Neural cell (in vitro differentiated cells): ENCODE data around the gene STK17B. TPM values are rescaled to one million over a fixed set of nuclear protein-coding genes. Genes with fewer than 3 reads are reported as not detected.

Source experiments
- H2AFZ ChIP-seq: fragments of 200-600, 300-800 bp; sonication (generic), shearing (Covaris generic); 2 replicates; pipeline ENCODE4 v1.6.0; 2014; ENCODE audit warnings: low read depth, mild to moderate bottlenecking, antibody characterized with exemption, low read length, moderate library complexity
- H3F3A ChIP-seq: fragments of 200-600 bp; shearing (Covaris generic); 2 replicates; pipeline ENCODE4 v1.6.1; 2016; ENCODE audit warnings: mild to moderate bottlenecking, moderate library complexity, mixed read lengths, antibody characterized with exemption, low read length; ENCODE audit not compliant: insufficient read depth, poor library complexity, severe bottlenecking
- H3K27ac ChIP-seq: fragments of 200-600, 300-800 bp; sonication (generic), shearing (Covaris generic); 2 replicates; pipeline ENCODE4 v1.5.1; 2014; ENCODE audit warnings: mild to moderate bottlenecking, low read length, moderate library complexity
- H3K27me3 ChIP-seq: fragments of 300-800, 200-600 bp; sonication (generic), shearing (Covaris generic); 2 replicates; pipeline ENCODE4 v1.6.0; 2014; ENCODE audit warnings: mild to moderate bottlenecking, low read depth, low read length, moderate library complexity; ENCODE audit not compliant: insufficient read depth
- H3K36me3 ChIP-seq: fragments of 300-800, 200-600 bp; sonication (generic), shearing (Covaris generic); 2 replicates; pipeline ENCODE4 v1.5.1; 2014; ENCODE audit warnings: mild to moderate bottlenecking, antibody characterized with exemption, low read length, moderate library complexity; ENCODE audit not compliant: insufficient read depth
- H3K4me2 ChIP-seq: fragments of 300-800, 200-600 bp; sonication (generic), shearing (Covaris generic); 2 replicates; pipeline ENCODE4 v1.6.0; 2014; ENCODE audit warnings: mild to moderate bottlenecking, low read length
- H3K4me3 ChIP-seq: fragments of 300-800, 200-600 bp; sonication (generic), shearing (Covaris generic); 2 replicates; pipeline ENCODE4 v1.5.1; 2014; ENCODE audit warnings: mild to moderate bottlenecking, low read length, moderate library complexity
- H3K79me2 ChIP-seq: fragments of 200-600 bp; shearing (Covaris generic); replicated peaks from 2 replicates; pipeline ENCODE4 v1.6.0; 2014; ENCODE audit warnings: mild to moderate bottlenecking, low read length, moderate library complexity; ENCODE audit not compliant: insufficient read depth
- H3K9ac ChIP-seq: fragments of 300-800, 200-600 bp; sonication (generic), shearing (Covaris generic); 2 replicates; pipeline ENCODE4 v1.6.1; 2016; ENCODE audit warnings: mild to moderate bottlenecking, low read length, mixed read lengths
- H3K9me2 ChIP-seq: fragments of 200-600 bp; shearing (Covaris generic); 2 replicates; pipeline ENCODE4 v1.6.1; 2016; ENCODE audit warnings: mild to moderate bottlenecking, low read length, mixed read lengths; ENCODE audit not compliant: insufficient read depth
- H3K9me3 ChIP-seq: fragments of 200-600, 300-800 bp; sonication (generic), shearing (Covaris generic); 2 replicates; pipeline ENCODE4 v1.6.1; 2016; ENCODE audit warnings: mild to moderate bottlenecking, mixed run types, low read length, moderate library complexity, mixed read lengths
- H4K20me1 ChIP-seq: fragments of 200-600 bp; shearing (Covaris generic); 2 replicates; pipeline ENCODE4 v1.6.1; 2016; ENCODE audit warnings: mild to moderate bottlenecking, mixed run types; ENCODE audit not compliant: insufficient read depth
- CTCF ChIP-seq: fragments of 450-650 bp; IDR thresholded peaks from 2 replicates; pipeline ENCODE4 v1.5.1; 2014; ENCODE audit warnings: antibody characterized with exemption, mild to moderate bottlenecking, moderate library complexity; ENCODE audit not compliant: poor library complexity, severe bottlenecking
- EP300 ChIP-seq: fragments of 450-650 bp; conservative IDR thresholded peaks from 2 replicates; pipeline ENCODE4 v1.6.1; 2014; ENCODE audit warnings: antibody characterized with exemption, mild to moderate bottlenecking, moderate library complexity; ENCODE audit not compliant: poor library complexity, severe bottlenecking
- EZH2 ChIP-seq: fragments of 200-600, 300-800 bp; shearing (Covaris generic), sonication (generic); IDR thresholded peaks from 2 replicates; pipeline ENCODE4 v1.6.1; 2014; ENCODE audit warnings: antibody characterized with exemption, low read length, borderline replicate concordance, mild to moderate bottlenecking; ENCODE audit not compliant: insufficient read depth, poor library complexity, severe bottlenecking
- MXI1 ChIP-seq: fragments of 450-650 bp; conservative IDR thresholded peaks from 2 replicates; pipeline ENCODE4 v1.6.1; 2014; ENCODE audit warnings: antibody characterized with exemption, mild to moderate bottlenecking; ENCODE audit not compliant: poor library complexity, severe bottlenecking
- POLR2AphosphoS5 ChIP-seq: IDR thresholded peaks from 2 replicates; pipeline ENCODE4 v1.6.1; 2012
- RAD21 ChIP-seq: fragments of 450-650 bp; conservative IDR thresholded peaks from 2 replicates; pipeline ENCODE4 v1.6.1; 2014; ENCODE audit warnings: antibody characterized with exemption, mild to moderate bottlenecking, moderate library complexity
- REST ChIP-seq: IDR thresholded peaks from 2 replicates; pipeline ENCODE4 v1.6.1; 2012; ENCODE audit warnings: borderline replicate concordance
- SMC3 ChIP-seq: fragments of 450-650 bp; conservative IDR thresholded peaks from 2 replicates; pipeline ENCODE4 v1.6.1; 2014; ENCODE audit warnings: antibody characterized with exemption, mild to moderate bottlenecking, moderate library complexity; ENCODE audit not compliant: poor library complexity
- TAF1 ChIP-seq: IDR thresholded peaks from 2 replicates; pipeline ENCODE4 v1.6.1; 2012; ENCODE audit warnings: low read depth
- polyA plus RNA-seq: library from polyadenylated mRNA; depleted of rRNA; stranded (reverse); fragments of >200 nt; gene quantifications from 2 replicates; pipeline ENCODE4 v1.2.3, GENCODE V29; 2014

Gene STK17B
- polyA plus RNA-seq, 1 donor from 2014 or later: 0.67 TPM

DNA sequence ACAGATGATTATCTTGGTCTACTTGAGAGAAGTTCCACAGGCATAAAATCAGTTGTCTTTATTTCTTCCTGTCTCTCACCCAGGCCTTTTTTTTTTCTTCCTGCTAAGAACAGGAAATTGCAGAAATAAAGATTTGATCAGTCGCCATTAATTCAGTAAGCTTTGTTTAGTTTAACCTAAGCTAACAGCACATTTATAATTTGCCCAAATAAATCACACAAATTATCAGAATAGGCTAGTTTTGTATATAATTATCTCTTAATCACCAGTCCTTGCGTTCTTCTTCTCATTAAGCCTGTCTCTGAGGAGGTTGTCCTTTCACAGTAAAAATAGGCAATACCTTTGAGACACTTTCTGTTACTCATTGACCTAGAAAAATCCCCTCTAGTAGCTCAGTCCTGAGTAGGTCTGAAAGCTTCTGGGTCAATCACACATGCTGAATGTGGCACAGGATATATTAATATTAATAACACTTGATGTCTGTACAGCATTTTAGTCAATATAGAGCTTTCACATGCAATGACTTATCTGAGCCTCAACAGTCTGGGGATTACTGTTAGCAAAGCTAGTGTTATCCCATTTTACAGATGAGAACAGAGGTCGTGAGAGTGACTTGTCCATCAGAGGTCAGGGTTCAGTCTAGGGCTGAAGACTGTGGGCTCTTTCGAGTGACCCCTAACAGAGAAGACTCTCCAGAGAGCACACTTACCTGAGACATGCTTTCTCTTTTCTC lies 11.2 kb upstream of the STK17B start:
- Histone ChIP-seq H3K4me3 (no peak overlapping the region), H3K79me2 (no peaks in the 10 kb centered on the region), H3K27me3 (no peaks in the 10 kb centered on the region), H3K4me2 (no peak overlapping the region), H3F3A (no peaks in the 10 kb centered on the region), H3K27ac (no peak overlapping the region), H2AFZ (no peak overlapping the region), H3K9me2 (no peaks in the 10 kb centered on the region), H4K20me1 (no peaks in the 10 kb centered on the region), H3K9me3 (no peaks in the 10 kb centered on the region), H3K9ac (no peak overlapping the region), H3K36me3 (no peaks in the 10 kb centered on the region)
- no peak for TF ChIP-seq TAF1
- TF ChIP-seq SMC3: no peak
- TF ChIP-seq EZH2: no peak

DNA sequence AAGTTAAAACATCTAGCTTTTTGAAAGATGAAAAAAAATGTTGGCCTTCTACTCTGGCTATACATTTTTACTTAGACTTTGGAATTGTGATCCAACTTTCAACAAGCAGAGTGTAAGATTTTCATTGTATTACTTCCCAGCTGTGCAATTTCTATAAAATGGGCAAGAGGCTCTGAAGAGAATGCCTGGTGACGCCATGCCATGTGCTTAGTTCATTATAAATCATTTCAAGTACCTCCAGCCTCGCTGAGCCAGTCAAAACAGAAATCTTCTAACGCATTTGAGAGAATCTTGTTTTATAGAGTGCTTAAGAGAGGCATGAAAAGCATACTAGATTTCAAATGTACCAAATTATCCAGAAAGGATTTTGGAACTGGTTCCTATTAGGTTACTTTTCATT lies 10.1 kb upstream of the STK17B start:
- H3K27me3 ChIP-seq: no peaks in the 10 kb centered on the region
- H4K20me1 ChIP-seq: no peaks in the 10 kb centered on the region
- no peak overlapping the region for H3K27ac ChIP-seq
- no peak for TF ChIP-seq EZH2
- no peak for TF ChIP-seq EP300
- TF ChIP-seq REST: no peak
- no peak for TF ChIP-seq POLR2AphosphoS5
- H3K4me2 ChIP-seq: no peak overlapping the region
- no peaks in the 10 kb centered on the region for H3K9me3 ChIP-seq
- H3K9ac ChIP-seq: no peak overlapping the region
- no peaks in the 10 kb centered on the region for H3K79me2 ChIP-seq
- no peak overlapping the region for H3K4me3 ChIP-seq
- no peaks in the 10 kb centered on the region for H3K9me2 ChIP-seq
- no peaks in the 10 kb centered on the region for H3F3A ChIP-seq
- no peaks in the 10 kb centered on the region for H3K36me3 ChIP-seq
- no peak overlapping the region for H2AFZ ChIP-seq

- no peaks in the 10 kb centered on the region for H3K9me2 ChIP-seq
- H3K27me3 ChIP-seq: no peaks in the 10 kb centered on the region
- H3K9ac ChIP-seq: no peak overlapping the region
- H3K4me3 ChIP-seq: no peak overlapping the region
- TF ChIP-seq RAD21 (no peak), EZH2 (no peak), TAF1 (no peak), SMC3 (no peak), POLR2AphosphoS5 (no peak), REST (no peak), MXI1 (no peak), CTCF (no peak), EP300 (no peak)
- H3K9me3 ChIP-seq: no peaks in the 10 kb centered on the region
- H3K36me3 ChIP-seq: no peaks in the 10 kb centered on the region
- no peak overlapping the region for H3K27ac ChIP-seq
- H3K79me2 ChIP-seq: no peaks in the 10 kb centered on the region
- no peak overlapping the region for H3K4me2 ChIP-seq
- no peaks in the 10 kb centered on the region for H3F3A ChIP-seq
- no peaks in the 10 kb centered on the region for H4K20me1 ChIP-seq
- H2AFZ ChIP-seq: no peak overlapping the region
Measured at GRCh38 chr2:196177124-196177523, 5.7 kb upstream of the STK17B start.
